ENCODE results near the gene BCAS3. TPM values are rescaled to one million over a fixed set of nuclear protein-coding genes. Genes with fewer than 3 reads are reported as not detected.
"Not testable (repeated sequence)": the region's sequence is repeated elsewhere in the genome, so short reads cannot be mapped to it uniquely, and the experiment has no call there.

BCAS3 gene
- total RNA-seq, 1 donor from 2014 or later, result 35.7 TPM

GRCh38 chr17:60809421-60809820 is 131.8 kb downstream of the BCAS3 start:
- TF ChIP-seq CTCF (IDR thresholded peaks at IDR 0.05), result no peak
- Mint-ChIP-seq H3K27ac (ENCODE audit: unreplicated experiment) (no peak overlapping the region), H3K4me3 (ENCODE audit: unreplicated experiment) (no peak overlapping the region), H3K36me3 (ENCODE audit: unreplicated experiment) (peaks cover 23% of the 10 kb centered on the region), H3K9me3 (ENCODE audit: unreplicated experiment) (peaks cover 23% of the 10 kb centered on the region), H3K4me1 (ENCODE audit: unreplicated experiment) (no peaks in the 10 kb centered on the region), H3K27me3 (ENCODE audit: unreplicated experiment) (no peaks in the 10 kb centered on the region)
- no peak for DNase-seq (ENCODE audit: extremely low spot score, unreplicated experiment)

- DNase-seq (ENCODE audit: extremely low spot score, unreplicated experiment); H3K27me3 Mint-ChIP-seq (ENCODE audit: unreplicated experiment); H3K27ac Mint-ChIP-seq (ENCODE audit: unreplicated experiment); H3K4me1 Mint-ChIP-seq (ENCODE audit: unreplicated experiment); H3K4me3 Mint-ChIP-seq (ENCODE audit: unreplicated experiment): not testable (repeated sequence)
- H3K9me3 Mint-ChIP-seq (ENCODE audit: unreplicated experiment), result peaks cover 23% of the 10 kb centered on the region
- peaks cover 14% of the 10 kb centered on the region for H3K36me3 Mint-ChIP-seq (ENCODE audit: unreplicated experiment)
Observed at GRCh38 chr17:60814941-60815340, 137.3 kb downstream of the BCAS3 start.

GRCh38 chr17:60817192-60817591 is 139.5 kb downstream of the BCAS3 start:
- H3K4me1 Mint-ChIP-seq (ENCODE audit: unreplicated experiment), result no peaks in the 10 kb centered on the region
- no peak overlapping the region for H3K27ac Mint-ChIP-seq (ENCODE audit: unreplicated experiment)
- peaks cover 2% of the 10 kb centered on the region for H3K36me3 Mint-ChIP-seq (ENCODE audit: unreplicated experiment)
- no peaks in the 10 kb centered on the region for H3K27me3 Mint-ChIP-seq (ENCODE audit: unreplicated experiment)
- H3K4me3 Mint-ChIP-seq (ENCODE audit: unreplicated experiment), result no peak overlapping the region
- peaks cover 15% of the 10 kb centered on the region for H3K9me3 Mint-ChIP-seq (ENCODE audit: unreplicated experiment)
- no peak for TF ChIP-seq CTCF (IDR thresholded peaks at IDR 0.05)
- DNase-seq (ENCODE audit: extremely low spot score, unreplicated experiment), result no peak

- Mint-ChIP-seq H3K36me3 (ENCODE audit: unreplicated experiment) (no peaks in the 10 kb centered on the region), H3K4me3 (ENCODE audit: unreplicated experiment) (no peak overlapping the region), H3K27me3 (ENCODE audit: unreplicated experiment) (no peaks in the 10 kb centered on the region), H3K4me1 (ENCODE audit: unreplicated experiment) (no peaks in the 10 kb centered on the region), H3K9me3 (ENCODE audit: unreplicated experiment) (no peaks in the 10 kb centered on the region), H3K27ac (ENCODE audit: unreplicated experiment) (no peak overlapping the region)
- TF ChIP-seq CTCF (IDR thresholded peaks at IDR 0.05), result no peak
- DNase-seq (ENCODE audit: extremely low spot score, unreplicated experiment), result no peak
Observed at GRCh38 chr17:60819447-60820130, 141.9 kb downstream of the BCAS3 start.

- no peak overlapping the region for H3K27ac Mint-ChIP-seq (ENCODE audit: unreplicated experiment)
- H3K27me3 Mint-ChIP-seq (ENCODE audit: unreplicated experiment), result no peaks in the 10 kb centered on the region
- no peaks in the 10 kb centered on the region for H3K9me3 Mint-ChIP-seq (ENCODE audit: unreplicated experiment)
- no peak overlapping the region for H3K4me3 Mint-ChIP-seq (ENCODE audit: unreplicated experiment)
- TF ChIP-seq CTCF (IDR thresholded peaks at IDR 0.05), result no peak
- no peak for DNase-seq (ENCODE audit: extremely low spot score, unreplicated experiment)
- no peaks in the 10 kb centered on the region for H3K4me1 Mint-ChIP-seq (ENCODE audit: unreplicated experiment)
- H3K36me3 Mint-ChIP-seq (ENCODE audit: unreplicated experiment), result no peaks in the 10 kb centered on the region
Observed at GRCh38 chr17:60823515-60823914, 145.9 kb downstream of the BCAS3 start.
